Erythroblast (primary cell): Measurements from ENCODE around the gene MSH5.

Source experiments
- GATA1 ChIP-seq: IDR thresholded peaks from 2 replicates; pipeline ENCODE4 v1.6.1; 2011; ENCODE audit warnings: low read depth, mild to moderate bottlenecking, control low read depth, low read length, moderate library complexity
- POLR2A ChIP-seq: IDR thresholded peaks from 2 replicates; pipeline ENCODE4 v1.6.1; 2011; ENCODE audit warnings: mild to moderate bottlenecking, low read length

- TF ChIP-seq POLR2A (peak; percentile 54), GATA1 (no peak)
These were observed 9.7 kb upstream of the MSH5 start for GRCh38 chr6:31729979-31730630.
